ENCODE measurements around the gene COL13A1. TPM values are rescaled to one million over a fixed set of nuclear protein-coding genes. Genes with fewer than 3 reads are reported as not detected.

Gene COL13A1
- total RNA-seq, 1 experiment from 2014 or later = 3.6 TPM

DNA sequence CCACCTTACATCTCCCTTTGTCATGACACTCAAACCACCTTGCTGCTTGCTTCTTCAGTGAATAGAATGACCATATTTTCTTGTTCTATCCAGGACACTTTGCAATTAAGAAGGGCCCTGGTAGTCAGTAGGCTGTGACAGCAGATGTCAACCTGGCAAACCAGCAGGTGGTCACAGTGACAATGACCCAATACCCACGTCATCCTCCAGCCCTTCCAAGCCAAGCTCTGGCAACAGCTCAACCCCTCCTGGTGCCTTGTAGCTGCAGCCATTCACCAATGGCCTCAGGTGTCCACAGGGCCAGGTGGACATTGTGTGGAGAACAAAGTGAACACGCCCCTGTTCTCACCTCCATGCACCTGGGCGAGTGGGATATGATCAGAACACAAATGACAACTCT lies 163.4 kb downstream of the COL13A1 start:
- Histone ChIP-seq H3K79me2 (ENCODE audit: insufficient read depth, low read length) (no peaks in the 10 kb centered on the region), H3K79me1 (ENCODE audit: insufficient read depth, low read depth, low read length, poor library complexity, severe bottlenecking) (no peaks in the 10 kb centered on the region), H2AFZ (ENCODE audit: low read length) (no peak overlapping the region), H3K14ac (ENCODE audit: insufficient read depth, low read length) (no peak overlapping the region), H3K4me2 (ENCODE audit: insufficient read depth, insufficient read length, low read length) (no peak overlapping the region), H3T11ph (ENCODE audit: low read length) (no peak overlapping the region), H3K23me2 (ENCODE audit: insufficient read length, low read depth, low read length, poor library complexity, severe bottlenecking) (no peaks in the 10 kb centered on the region), H2AK5ac (ENCODE audit: insufficient read length, low read length) (no peak overlapping the region), H4K91ac (ENCODE audit: insufficient read length, low read depth, low read length) (no peak overlapping the region), H2BK120ac (ENCODE audit: low read depth, low read length, poor library complexity, severe bottlenecking) (no peak overlapping the region), H3K23ac (ENCODE audit: insufficient read length, low read depth, low read length) (no peak overlapping the region), H3K18ac (ENCODE audit: insufficient read length, low read depth, low read length) (no peak overlapping the region), H2BK5ac (ENCODE audit: insufficient read length, low read length) (no peak overlapping the region), H4K5ac (ENCODE audit: insufficient read length, low read depth, low read length) (no peak overlapping the region), H3K4me1 (ENCODE audit: insufficient read depth, low read length) (peaks cover 3% of the 10 kb centered on the region; the same call in 1 of the 2 replicates), H2BK20ac (ENCODE audit: low read depth, low read length, poor library complexity, severe bottlenecking) (no peak overlapping the region), H3K9ac (ENCODE audit: extremely low read depth, insufficient read length, low read length) (no peak overlapping the region), H3K27ac (ENCODE audit: insufficient read length, low read depth, low read length) (no peak overlapping the region), H3K9me3 (ENCODE audit: control insufficient read depth, low read depth, low read length) (no peaks in the 10 kb centered on the region), H3K27me3 (ENCODE audit: insufficient read depth, low read length) (no peaks in the 10 kb centered on the region), H2BK12ac (ENCODE audit: insufficient read length, low read depth, low read length) (no peak overlapping the region), H4K20me1 (ENCODE audit: control insufficient read depth, insufficient read depth, insufficient read length) (no peaks in the 10 kb centered on the region), H2BK15ac (ENCODE audit: low read depth, low read length) (no peak overlapping the region), H3K56ac (ENCODE audit: insufficient read length, low read depth, low read length) (no peak overlapping the region), H4K8ac (replicated peaks; ENCODE audit: insufficient read length, low read depth, low read length) (no peak overlapping the region), H3K4ac (ENCODE audit: low read depth, low read length) (no peak overlapping the region)
- WGBS (ENCODE audit: extremely low coverage, insufficient read length, low lambda C conversion rate) = no CpG with 5 or more reads among the region's 3 CpGs
- no peaks in the 10 kb centered on the region for H3K9me3 Mint-ChIP-seq
- no peaks in the 10 kb centered on the region for H3K36me3 Mint-ChIP-seq (ENCODE audit: insufficient read depth in 1 of 3, low read depth in 3 of 3)
- no peak for DNase-seq
- TF ChIP-seq, protein P1, sequence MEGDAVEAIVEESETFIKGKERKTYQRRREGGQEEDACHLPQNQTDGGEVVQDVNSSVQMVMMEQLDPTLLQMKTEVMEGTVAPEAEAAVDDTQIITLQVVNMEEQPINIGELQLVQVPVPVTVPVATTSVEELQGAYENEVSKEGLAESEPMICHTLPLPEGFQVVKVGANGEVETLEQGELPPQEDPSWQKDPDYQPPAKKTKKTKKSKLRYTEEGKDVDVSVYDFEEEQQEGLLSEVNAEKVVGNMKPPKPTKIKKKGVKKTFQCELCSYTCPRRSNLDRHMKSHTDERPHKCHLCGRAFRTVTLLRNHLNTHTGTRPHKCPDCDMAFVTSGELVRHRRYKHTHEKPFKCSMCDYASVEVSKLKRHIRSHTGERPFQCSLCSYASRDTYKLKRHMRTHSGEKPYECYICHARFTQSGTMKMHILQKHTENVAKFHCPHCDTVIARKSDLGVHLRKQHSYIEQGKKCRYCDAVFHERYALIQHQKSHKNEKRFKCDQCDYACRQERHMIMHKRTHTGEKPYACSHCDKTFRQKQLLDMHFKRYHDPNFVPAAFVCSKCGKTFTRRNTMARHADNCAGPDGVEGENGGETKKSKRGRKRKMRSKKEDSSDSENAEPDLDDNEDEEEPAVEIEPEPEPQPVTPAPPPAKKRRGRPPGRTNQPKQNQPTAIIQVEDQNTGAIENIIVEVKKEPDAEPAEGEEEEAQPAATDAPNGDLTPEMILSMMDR (conservative IDR thresholded peaks at IDR 0.05) = no peak
- H3K4me3 Mint-ChIP-seq = no peak overlapping the region
- no peak overlapping the region for H3K27ac Mint-ChIP-seq
- H3K27me3 Mint-ChIP-seq (ENCODE audit: low read depth) = peaks cover 30% of the 10 kb centered on the region
- H3K4me1 Mint-ChIP-seq = peaks cover 8 to 12% of the 10 kb centered on the region in 2 experiments

Measured in H9 (cell line).